IMR-90 (cell line): ENCODE data around the gene ZFPM1.

Source experiments
- CHD1 ChIP-seq: IDR thresholded peaks from 2 replicates; pipeline ENCODE4 v1.6.1; 2012; ENCODE audit warnings: low read depth, low read length, improper control_type of control experiment
- CTCF ChIP-seq: conservative IDR thresholded peaks from 2 replicates; pipeline ENCODE4 v1.5.1; 2012; ENCODE audit warnings: mild to moderate bottlenecking, low read depth, low read length, improper control_type of control experiment
- NFE2L2 ChIP-seq: fragments of 150-350 bp; IDR thresholded peaks from 2 replicates; pipeline ENCODE4 v1.6.1; 2016; ENCODE audit warnings: low read depth, mild to moderate bottlenecking, low read length
- POLR2A ChIP-seq: IDR thresholded peaks from 2 replicates; pipeline ENCODE4 v1.6.1; 2012; ENCODE audit warnings: mild to moderate bottlenecking, low read depth, low read length
- RAD21 ChIP-seq: IDR thresholded peaks from 2 replicates; pipeline ENCODE4 v1.6.1; 2012; ENCODE audit warnings: low read length, improper control_type of control experiment

- no peak for TF ChIP-seq POLR2A
- TF ChIP-seq RAD21: no peak
- TF ChIP-seq CTCF: no peak
- TF ChIP-seq CHD1: no peak
- TF ChIP-seq NFE2L2: no peak
Observed at GRCh38 chr16:88431651-88432050, 21.4 kb upstream of the ZFPM1 start.
